ENCODE data around the gene TOMM34.

DNA sequence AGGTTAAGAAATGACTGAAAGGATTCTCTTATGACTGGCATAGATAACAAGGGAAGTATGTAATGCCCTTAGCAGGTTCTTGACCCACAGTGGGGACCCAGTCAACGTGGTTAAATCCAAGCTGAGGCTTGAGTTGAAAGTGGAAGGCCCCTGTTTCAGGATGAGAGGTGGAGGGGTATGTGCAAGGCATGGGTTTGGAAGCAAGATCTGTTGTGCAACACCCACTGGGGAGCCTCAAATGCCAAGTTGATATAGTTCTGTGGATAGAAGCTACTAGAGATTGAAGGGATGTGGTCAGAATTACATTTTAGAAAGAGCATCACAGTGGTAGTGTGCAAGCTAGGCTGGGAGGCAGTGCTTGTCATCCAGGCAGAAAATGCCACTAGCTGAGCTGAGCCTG is 45.3 kb downstream of the TOMM34 start:
- TF ChIP-seq, protein P1, sequence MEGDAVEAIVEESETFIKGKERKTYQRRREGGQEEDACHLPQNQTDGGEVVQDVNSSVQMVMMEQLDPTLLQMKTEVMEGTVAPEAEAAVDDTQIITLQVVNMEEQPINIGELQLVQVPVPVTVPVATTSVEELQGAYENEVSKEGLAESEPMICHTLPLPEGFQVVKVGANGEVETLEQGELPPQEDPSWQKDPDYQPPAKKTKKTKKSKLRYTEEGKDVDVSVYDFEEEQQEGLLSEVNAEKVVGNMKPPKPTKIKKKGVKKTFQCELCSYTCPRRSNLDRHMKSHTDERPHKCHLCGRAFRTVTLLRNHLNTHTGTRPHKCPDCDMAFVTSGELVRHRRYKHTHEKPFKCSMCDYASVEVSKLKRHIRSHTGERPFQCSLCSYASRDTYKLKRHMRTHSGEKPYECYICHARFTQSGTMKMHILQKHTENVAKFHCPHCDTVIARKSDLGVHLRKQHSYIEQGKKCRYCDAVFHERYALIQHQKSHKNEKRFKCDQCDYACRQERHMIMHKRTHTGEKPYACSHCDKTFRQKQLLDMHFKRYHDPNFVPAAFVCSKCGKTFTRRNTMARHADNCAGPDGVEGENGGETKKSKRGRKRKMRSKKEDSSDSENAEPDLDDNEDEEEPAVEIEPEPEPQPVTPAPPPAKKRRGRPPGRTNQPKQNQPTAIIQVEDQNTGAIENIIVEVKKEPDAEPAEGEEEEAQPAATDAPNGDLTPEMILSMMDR (optimal IDR thresholded peaks at IDR 0.05 in 1 of 3, IDR thresholded peaks at IDR 0.05 in 1 of 3, conservative IDR thresholded peaks at IDR 0.05 in 1 of 3; ENCODE audit: extremely low read depth in 1 of 3, insufficient read depth in 2 of 3, low read length in 3 of 3): no peak
- no peak for TF ChIP-seq EZH2 (IDR thresholded peaks at IDR 0.05; ENCODE audit: low read length)

All from keratinocyte (primary cell).